ENCODE results near the gene RNF166.

The RNF166 gene

GRCh38 chr16:88647178-88648070 is 58.8 kb downstream of the RNF166 start:
- TF ChIP-seq CTCF (IDR thresholded peaks at IDR 0.05): no peak
